Panc1 (cell line): ENCODE results near the gene STARD3NL. TPM values are rescaled to one million over a fixed set of nuclear protein-coding genes. Genes with fewer than 3 reads are reported as not detected.

Experiments used
- ATAC-seq: fragments of 200-7000 bp; cut with Tn5 transposase; 2 replicates; pipeline ENCODE4 v1.9.1; 2020; ENCODE audit warnings: mild to moderate bottlenecking, moderate library complexity
- BruUV-seq: library from RNA; stranded (reverse); fragments of 400-500 nt; replicated peaks from 2 replicates; lab custom pipeline; 2021; lab: Mats Ljungman, UMichigan
- CTCF ChIA-PET: fragments of 300-600 bp; sonication (Branson Sonifier 250); formaldehyde crosslinking; loops from one replicate; lab custom pipeline; 2022; ENCODE audit warnings: antibody characterized with exemption; lab: Charles Lee
- POLR2A ChIA-PET: fragments of 300-600 bp; sonication (Branson Sonifier 250); formaldehyde crosslinking; loops from one replicate; lab custom pipeline; 2022; ENCODE audit warnings: antibody characterized with exemption; lab: Charles Lee
- DNase-seq: peaks from one replicate; pipeline ENCODE4 v3.0.0-alpha.2; 2010; ENCODE audit warnings: low read depth, low spot score
- H3K27ac ChIP-seq: 2 replicates; pipeline ENCODE4 v1.5.1; 2011; ENCODE audit warnings: mild to moderate bottlenecking, low read length, inconsistent platforms
- H3K27me3 ChIP-seq: fragments of 200-500 bp; sonication (Bioruptor generic); 2 replicates; pipeline ENCODE4 v1.6.0; 2014; ENCODE audit warnings: low read length, inconsistent platforms; ENCODE audit not compliant: control insufficient read depth, insufficient read depth
- H3K36me3 ChIP-seq: fragments of 200-500 bp; sonication (Bioruptor generic); 2 replicates; pipeline ENCODE4 v1.5.1; 2014; ENCODE audit warnings: inconsistent platforms, mild to moderate bottlenecking, low read length, moderate library complexity; ENCODE audit not compliant: control insufficient read depth, insufficient read depth
- H3K4me1 ChIP-seq: 2 replicates; pipeline ENCODE4 v1.5.1; 2011; ENCODE audit warnings: inconsistent platforms, mild to moderate bottlenecking, low read length, moderate library complexity; ENCODE audit not compliant: control insufficient read depth, insufficient read depth
- H3K4me3 ChIP-seq, 2 experiments: 2 replicates each; pipeline ENCODE4 v1.5.1; 2011 to 2012; ENCODE audit warnings: low read depth in 2 of 2, low read length in 2 of 2, mild to moderate bottlenecking in 2 of 2, inconsistent platforms in 1 of 2, moderate library complexity in 1 of 2
- H3K9me3 ChIP-seq: fragments of 200-500 bp; sonication (Bioruptor generic); 2 replicates; pipeline ENCODE4 v1.5.1; 2014; ENCODE audit warnings: low read depth, mild to moderate bottlenecking, inconsistent platforms, low read length, moderate library complexity; ENCODE audit not compliant: control insufficient read depth, insufficient read depth
- CTCF ChIP-seq: fragments of 450-650 bp; IDR thresholded peaks from 2 replicates; pipeline ENCODE4 v1.5.1; 2017; ENCODE audit warnings: mild to moderate bottlenecking
- POLR2AphosphoS5 ChIP-seq: IDR thresholded peaks from 2 replicates; pipeline ENCODE4 v1.6.1; 2012; ENCODE audit warnings: mild to moderate bottlenecking, low read depth, low read length, moderate library complexity
- REST ChIP-seq, 2 experiments: IDR thresholded peaks; 2 replicates each; pipeline ENCODE4 v1.6.1; 2011 to 2012; ENCODE audit warnings: low read depth in 2 of 2, control low read depth in 1 of 2, low read length in 1 of 2, mild to moderate bottlenecking in 1 of 2, moderate library complexity in 1 of 2; ENCODE audit not compliant: insufficient read depth in 1 of 2
- SIN3A ChIP-seq: IDR thresholded peaks from 2 replicates; pipeline ENCODE4 v1.6.1; 2012; ENCODE audit warnings: low read depth, mild to moderate bottlenecking, low read length, moderate library complexity, borderline replicate concordance; ENCODE audit not compliant: insufficient read depth
- TCF7L2 ChIP-seq: IDR thresholded peaks from 2 replicates; pipeline ENCODE4 v1.6.1; 2011; ENCODE audit warnings: mild to moderate bottlenecking, low read depth, low read length, inconsistent platforms
- in situ Hi-C: cut with HindIII; loops from 2 replicates; pipeline ENCODE4 v1.10.0; 2016; ENCODE audit warnings: low sequenced_read_pairs, low pct_unique_long_range_greater_than_20kb
- intact Hi-C: fragments of 100-400 bp; cut with micrococcal nuclease; formaldehyde crosslinking; loops from one replicate; pipeline ENCODE4 v1.10.0; 2022; ENCODE audit not compliant: unreplicated experiment
- total RNA-seq: library from RNA; stranded (reverse); gene quantifications from one replicate; pipeline ENCODE4 v1.2.1, GENCODE V29; 2021; ENCODE audit not compliant: unreplicated experiment

STARD3NL gene
- total RNA-seq, 1 experiment from 2014 or later = 75.7 TPM

GRCh38 chr7:38222481-38223096 is 44.5 kb downstream of the STARD3NL start:
- peaks cover 7% of the 10 kb centered on the region for H3K36me3 ChIP-seq
- H3K27ac ChIP-seq = no peak overlapping the region
- CTCF ChIA-PET = interaction anchor here (0.6 to 1.3 kb wide), 2 partner anchors 281 to 305 kb away, joined by 3 read pairs; no protein-coding TSS in a partner anchor
- no peak overlapping the region for H3K4me3 ChIP-seq
- no peaks in the 10 kb centered on the region for H3K9me3 ChIP-seq
- in situ Hi-C loops (no loop called here), intact Hi-C loops (loop anchor here (1.0 to 5.0 kb wide), 3 partner anchors 115 to 320 kb away; partner anchors contain the start of gene SFRP4)
- TF ChIP-seq CTCF (peak; percentile 85; the same call in 1 of the 2 replicates), SIN3A (no peak), POLR2AphosphoS5 (no peak)
- DNase-seq (peak; percentile 54), ATAC-seq (peak; percentile 80)
- H3K27me3 ChIP-seq = no peaks in the 10 kb centered on the region
- no peaks in the 10 kb centered on the region for H3K4me1 ChIP-seq
- BruUV-seq = no TSS peak
- POLR2A ChIA-PET = no interaction called here

GRCh38 chr7:38223306-38223705 is 45.3 kb downstream of the STARD3NL start:
- H3K9me3 ChIP-seq = no peaks in the 10 kb centered on the region
- H3K4me1 ChIP-seq = no peaks in the 10 kb centered on the region
- H3K36me3 ChIP-seq = peaks cover 6% of the 10 kb centered on the region
- TF ChIP-seq TCF7L2 (no peak), CTCF (no peak)
- in situ Hi-C loops (no loop called here), intact Hi-C loops (loop anchor here (5.0 kb wide), 2 partner anchors 306 to 321 kb away; partner anchors contain the start of gene SFRP4)
- H3K27me3 ChIP-seq = no peaks in the 10 kb centered on the region
- no TSS peak for BruUV-seq
- no peak for ATAC-seq
- CTCF ChIA-PET = interaction anchor here (0.6 to 1.3 kb wide), 2 partner anchors 281 to 306 kb away, joined by 3 read pairs; no protein-coding TSS in a partner anchor
- H3K4me3 ChIP-seq = no peak overlapping the region
- POLR2A ChIA-PET = no interaction called here
- H3K27ac ChIP-seq = no peak overlapping the region
- no peak for DNase-seq

GRCh38 chr7:38224392-38224791 is 46.3 kb downstream of the STARD3NL start:
- H3K9me3 ChIP-seq = no peaks in the 10 kb centered on the region
- BruUV-seq = no TSS peak
- intact Hi-C loops = loop anchor here (5.0 kb wide), 2 partner anchors 307 to 322 kb away; partner anchors contain the start of gene SFRP4
- in situ Hi-C loops = no loop called here
- no peak for ATAC-seq
- H3K4me3 ChIP-seq = no peak overlapping the region
- ChIA-PET POLR2A (no interaction called here), CTCF (no interaction called here)
- DNase-seq = no peak
- H3K27ac ChIP-seq = no peak overlapping the region
- H3K4me1 ChIP-seq = no peaks in the 10 kb centered on the region
- H3K27me3 ChIP-seq = no peaks in the 10 kb centered on the region
- H3K36me3 ChIP-seq = peaks cover 9% of the 10 kb centered on the region
- TF ChIP-seq SIN3A (no peak), CTCF (no peak), TCF7L2 (no peak), REST (IDR thresholded peaks at IDR 0.05; ENCODE audit: insufficient read depth in 1 of 2, low read depth in 2 of 2, low read length in 1 of 2) (no peak), POLR2AphosphoS5 (no peak)
